KG1 (cell line): ENCODE results near the gene CMIP.
A peak's percentile ranks its signal among the peaks of the same experiment; 100 is the strongest.

Source experiments
- DNase-seq: peaks from one replicate; lab custom pipeline; 2025; lab: John Stamatoyannopoulos, UW

The CMIP gene

DNA sequence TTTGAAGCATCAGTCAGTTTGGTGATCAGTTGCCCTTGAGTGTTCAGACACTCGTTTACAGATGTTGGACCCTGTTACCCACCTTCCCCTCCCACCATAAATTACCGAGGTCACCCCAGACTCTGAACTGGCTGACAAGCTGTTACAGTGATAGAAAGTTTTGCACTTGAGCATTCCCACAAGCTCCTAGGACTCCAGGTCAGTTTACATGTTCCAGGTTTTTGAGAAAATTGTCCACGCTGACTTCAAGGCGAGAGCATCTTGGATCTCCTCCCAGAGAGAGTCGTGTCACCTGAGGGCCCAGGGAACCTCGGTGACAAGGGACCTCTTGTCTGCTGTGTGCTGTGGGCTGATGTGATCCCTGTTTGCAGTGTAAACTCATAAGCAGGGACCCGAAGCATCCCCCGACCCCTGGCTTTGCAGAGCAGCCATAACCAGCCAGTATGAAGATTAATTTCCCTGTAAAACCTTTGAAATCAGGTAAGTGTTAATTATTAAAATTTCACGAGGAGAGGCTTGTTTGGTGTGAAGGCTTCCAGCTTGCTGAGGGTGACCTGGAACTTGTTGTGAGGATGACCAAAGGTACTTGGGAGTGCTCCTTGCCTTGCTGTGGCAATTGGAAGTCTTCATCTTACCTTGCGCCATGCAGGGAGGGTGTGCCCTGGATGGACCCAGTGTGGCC, 91.2 kb downstream of the CMIP start:
- DNase-seq, result no peak

DNA sequence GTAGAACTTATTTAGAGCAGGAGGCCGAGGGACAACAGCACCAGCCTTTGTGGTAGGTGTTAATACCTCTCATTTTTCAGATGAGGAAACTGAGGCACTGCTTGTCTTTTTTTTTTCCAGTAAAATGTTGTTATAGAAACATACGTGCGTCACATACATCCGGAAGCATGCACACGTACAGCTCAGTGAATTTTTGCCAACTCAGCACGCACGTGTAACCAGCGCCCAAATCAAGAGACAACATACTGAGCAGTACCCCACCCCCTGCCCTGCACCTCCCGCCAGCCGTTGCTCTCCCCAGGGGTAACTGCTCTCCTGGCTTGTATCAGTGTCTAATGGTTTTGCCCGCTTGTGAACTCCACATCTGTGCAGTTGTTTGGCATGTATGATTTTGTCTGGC, 92.0 kb downstream of the CMIP start:
- no peak for DNase-seq

DNA sequence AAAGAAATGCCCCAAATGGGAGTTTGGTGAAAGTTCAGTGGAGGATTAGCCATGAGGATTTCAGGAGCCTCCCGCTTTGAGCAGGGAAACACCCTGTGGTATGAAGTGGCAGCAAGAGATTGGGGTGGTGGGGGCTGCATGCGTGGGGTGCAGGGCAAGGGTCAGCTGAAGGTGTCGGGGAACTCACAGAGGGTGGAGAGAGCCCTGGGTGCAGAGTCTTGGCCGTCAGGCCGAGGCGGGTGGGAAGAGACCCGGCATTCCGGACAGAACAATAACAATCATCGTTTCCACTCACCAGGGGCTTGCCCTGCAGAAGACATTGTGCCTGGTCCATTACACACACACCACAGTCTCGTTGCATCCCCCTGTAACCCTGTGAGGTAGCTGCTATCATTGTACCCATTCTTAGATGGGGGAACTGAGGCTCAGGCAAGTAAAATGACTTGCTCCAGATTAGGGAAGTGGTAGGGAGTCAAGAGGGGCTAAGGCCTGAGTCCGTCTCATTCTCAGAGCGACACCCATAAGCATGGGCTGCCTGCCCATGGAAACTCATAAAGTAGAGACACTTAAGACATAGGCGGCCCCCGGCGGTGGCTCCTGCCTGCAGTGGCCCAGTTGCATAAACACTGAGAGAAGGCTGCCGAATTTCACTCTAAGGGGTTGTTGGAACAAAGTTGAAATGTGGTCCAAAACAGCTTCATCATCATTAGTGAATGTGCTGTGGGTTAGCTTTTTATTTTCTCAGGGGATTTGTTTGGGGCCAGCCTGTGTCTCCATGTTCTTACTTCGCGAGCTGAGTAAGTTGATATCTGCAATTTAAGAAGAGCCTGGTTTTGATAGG, 93.3 kb downstream of the CMIP start:
- DNase-seq, result no peak

DNA sequence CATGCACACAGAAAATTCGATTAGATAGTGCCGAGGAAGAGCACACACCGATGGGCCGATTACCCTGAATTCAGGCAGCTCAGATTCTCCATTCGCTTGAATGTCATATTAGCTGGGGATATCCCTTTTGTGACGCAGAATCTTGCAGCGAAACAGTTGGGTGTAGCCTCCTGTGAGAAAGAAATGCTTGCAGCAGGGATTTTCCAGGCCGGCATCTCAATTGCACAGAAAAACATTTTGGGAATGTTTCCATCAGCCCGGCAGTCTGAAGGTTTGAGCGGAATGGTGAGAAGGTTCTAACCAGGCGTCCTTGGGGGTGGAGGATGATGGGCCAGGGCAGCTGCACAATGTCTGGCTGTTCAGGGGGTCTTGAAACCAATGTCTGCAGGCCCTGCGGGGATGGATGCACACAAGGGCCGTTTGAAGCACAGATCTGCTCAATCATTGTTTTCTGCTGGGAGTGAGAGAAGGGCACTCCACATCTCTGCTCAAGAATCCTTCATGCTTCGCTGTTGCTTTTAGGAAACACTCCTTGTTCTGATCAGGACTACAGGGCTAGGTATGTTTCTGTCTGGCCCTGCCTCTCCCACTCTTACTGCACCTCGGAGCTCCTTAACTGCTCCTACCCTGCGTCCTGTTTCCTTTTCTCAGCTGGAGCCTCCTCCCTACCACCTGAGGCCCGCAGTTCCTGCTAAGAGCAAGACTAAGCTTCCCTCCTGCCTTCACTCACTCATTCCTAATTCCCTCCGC, 94.6 kb downstream of the CMIP start:
- no peak for DNase-seq

DNA sequence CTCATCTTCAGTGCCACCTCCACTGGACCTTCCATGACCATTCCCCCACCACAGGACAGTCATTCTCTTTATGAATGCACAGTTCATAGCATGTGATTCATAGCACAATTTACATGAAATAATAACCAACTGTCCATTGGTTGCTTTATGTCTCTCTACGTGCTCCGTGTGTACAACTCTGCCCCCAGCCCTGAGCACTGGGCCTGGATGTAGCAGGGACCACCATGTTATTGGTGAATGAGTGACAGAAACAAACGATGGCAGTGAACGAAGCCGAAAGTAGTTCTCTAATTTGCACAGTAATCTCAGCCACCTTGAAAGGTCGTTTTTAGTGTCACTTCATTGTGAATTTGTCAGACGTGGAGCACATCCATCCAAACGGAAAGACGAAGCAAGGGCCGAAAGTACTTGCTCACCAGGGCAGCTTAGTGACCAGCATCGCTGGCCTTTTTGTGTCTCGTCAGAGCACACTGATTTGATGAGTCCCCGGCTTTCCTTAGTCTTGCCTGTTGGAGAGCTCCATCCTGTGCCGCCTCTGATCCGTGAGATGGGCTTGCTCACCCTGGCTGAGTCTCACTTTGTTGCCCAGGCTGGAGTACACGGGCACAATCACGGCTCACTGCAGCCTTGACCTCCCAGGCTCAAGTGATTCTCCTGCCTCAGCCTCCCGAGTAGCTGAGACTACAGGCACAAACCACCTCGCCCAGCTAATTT, 95.3 kb downstream of the CMIP start:
- DNase-seq, result no peak

DNA sequence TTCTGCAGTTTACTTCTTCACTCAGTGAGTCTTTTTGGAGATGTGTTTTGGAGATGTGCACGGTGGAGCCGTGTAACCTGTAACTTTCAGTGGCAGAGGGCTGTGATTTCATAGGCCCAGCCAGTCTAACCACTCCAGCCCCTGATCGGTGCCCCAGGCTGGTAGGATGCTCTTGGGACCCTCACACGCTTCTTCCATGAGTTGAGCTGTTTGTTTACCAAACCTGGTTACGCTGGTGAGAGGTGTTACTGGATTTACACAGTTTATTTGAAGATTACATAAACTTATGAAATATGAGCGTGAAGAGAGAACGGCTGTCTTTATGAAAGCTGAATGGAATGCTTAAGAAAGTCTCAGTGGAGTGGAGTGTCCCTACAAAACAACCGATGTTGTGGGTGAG, 96.7 kb downstream of the CMIP start:
- DNase-seq, result no peak

DNA sequence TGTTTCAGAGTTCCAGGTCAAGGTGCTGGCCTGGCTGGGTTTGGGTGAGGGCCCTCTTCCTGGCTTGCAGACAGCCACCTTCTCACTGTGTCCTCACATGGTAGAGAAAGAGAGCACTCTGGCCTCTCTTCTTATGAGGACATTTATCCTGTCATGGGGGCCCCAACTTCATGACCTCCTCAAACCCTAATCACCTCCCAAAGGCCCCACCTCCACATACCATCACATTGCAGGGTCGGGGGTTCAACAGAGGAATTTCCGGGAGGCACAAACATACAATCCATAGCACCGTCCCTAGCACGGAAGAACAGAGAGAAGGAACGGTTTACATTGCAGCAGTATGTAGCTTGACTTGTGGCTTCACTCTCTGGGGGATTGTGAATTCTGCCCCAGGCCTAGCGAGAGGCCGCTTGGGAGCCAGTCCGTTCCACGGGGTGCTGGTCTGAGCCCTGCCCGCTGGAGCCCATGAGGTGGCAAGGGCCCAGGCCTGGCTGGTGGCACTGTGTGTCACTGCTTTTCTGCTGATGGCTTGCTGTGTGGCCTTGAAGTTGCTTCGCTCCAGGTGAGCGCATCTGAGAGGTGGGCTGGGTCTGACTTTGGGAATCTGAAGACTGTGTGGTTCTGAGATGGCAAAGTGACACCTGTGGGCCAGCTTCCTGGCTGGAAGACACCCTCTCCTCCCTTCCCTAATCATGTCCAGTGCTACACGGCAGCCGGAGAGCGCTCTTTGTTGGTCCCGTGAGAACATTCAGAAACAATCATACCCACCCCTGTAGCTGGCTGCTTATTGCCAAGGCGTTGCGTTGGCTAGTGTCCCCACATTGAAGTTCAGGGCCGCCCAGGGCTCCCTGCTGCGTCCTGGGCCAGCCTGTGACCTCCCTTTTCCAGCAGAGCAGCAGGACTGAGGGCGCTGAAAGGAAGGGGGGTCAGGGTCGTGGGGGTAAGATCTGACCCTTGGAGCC, 98.3 kb downstream of the CMIP start:
- DNase-seq, result no peak

DNA sequence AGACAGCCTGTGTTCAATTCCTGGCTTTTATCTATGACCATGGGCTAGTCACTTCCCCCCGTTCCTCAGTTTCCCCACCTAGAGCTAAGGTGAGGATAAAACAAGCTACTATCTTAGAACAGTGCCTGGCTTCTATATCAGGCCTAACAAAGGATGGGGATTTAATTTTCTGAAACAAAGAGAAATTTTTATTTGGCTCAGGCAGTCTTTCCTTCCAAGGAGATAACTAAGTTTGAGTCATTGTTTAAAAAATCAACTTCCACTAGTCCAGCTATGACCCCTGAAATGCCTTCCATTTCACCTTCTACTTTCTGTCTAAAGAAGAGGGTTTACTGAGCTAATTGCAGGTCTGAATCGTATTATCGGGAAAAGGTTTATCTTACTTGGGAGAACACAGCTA, 99.0 kb downstream of the CMIP start:
- DNase-seq, result no peak

DNA sequence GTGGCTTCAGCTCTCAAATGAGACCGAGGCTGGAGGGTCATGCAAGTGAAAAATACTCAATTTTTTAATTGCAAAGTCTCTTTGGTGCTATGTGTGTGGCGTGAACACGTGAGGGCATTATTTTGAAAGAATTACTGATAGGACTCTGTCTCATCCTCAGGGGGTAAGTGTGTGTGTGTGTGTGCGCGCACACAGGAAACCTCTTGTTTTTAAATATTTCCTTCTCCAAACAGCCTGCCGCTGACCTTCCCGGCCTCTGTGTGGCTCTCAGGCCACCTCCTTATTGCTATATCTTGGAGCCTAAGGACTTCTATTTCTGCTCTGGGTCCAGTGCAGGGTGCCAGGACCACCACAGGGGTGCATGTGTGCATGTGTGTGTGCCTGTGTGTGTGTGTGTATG, 99.7 kb downstream of the CMIP start:
- DNase-seq, result peak; percentile 18

DNA sequence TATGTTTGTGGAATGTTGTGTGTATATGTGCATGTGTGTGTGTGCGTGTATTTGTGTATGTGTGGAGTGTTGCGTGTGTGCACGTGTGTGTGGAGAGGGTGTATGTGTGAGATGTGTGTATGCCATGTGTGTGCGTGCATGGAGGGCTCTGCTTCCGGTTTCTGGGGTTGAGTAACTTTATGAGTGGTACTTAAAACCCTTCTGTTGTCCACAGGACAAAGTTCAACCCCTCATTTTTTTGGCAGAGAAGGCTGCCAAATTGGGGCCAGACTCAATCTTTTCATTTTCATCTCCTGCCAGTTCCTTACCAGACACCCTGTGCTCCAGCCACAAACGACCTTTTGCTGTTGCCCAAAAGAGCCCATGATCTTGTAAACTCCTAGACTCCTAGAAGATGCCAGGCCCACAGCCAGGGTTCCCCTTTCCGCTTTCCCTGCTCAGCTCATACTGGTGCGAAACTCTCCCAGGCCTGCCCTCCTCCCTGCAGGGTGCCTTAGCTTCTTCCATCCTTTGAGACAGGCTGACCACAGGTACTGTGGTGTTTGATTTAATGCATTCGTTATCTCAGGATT, 100.2 kb downstream of the CMIP start:
- no peak for DNase-seq

DNA sequence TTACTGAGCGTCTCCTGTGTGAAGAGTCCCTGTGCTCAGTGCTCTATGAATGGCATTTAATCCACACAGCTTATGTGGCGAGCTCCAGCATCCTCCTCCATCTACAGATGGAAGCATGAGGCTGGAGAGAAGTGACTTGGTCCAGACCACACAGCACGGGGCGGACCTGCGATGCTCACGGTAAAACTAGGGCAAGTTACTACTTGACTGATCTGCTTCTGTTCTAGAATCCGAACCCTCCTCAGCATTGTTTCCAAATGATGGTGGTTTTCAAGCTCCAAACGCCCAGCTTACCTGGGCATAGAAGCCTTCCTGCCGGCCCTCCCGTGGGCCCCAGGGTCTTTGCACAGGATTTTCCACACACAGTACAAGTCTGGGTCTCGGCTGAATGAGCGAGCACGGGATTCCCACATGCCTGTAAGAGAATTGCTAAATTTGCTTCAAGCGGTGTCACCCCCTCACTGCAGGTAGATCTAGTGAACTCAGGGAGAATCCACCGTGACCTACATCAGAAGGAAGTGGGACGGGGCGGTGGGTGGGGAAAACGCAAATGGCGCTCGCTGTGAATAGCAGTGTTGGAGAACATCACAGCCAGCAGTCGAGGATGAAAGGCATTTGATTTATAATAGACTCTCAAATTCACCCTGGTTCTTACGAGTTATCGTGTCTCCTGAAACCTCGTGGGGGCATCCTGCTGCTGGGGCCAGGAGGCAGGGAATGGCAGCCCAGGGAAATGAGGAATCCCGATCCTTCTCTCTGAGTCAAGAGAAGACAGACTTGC, 101.1 kb downstream of the CMIP start:
- DNase-seq, result no peak

DNA sequence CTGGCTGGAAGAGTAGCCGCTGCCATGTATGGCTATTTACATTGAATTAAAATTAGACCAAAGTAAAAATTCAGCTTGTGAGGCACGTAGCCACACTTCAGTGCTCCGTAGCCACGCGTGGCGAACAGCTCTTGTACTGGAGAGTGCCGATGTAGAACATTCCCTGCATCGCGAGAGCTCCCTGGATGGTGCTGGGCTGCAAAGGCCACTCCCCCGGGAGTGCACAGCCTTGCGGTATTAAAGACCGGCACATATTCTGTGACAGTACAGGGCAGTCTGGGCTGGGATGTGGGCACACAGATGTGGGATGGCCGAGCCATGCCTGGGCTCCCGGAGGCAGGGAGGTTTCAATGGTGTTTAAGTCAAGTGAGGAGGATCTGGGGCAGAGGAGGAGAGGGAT, 102.2 kb downstream of the CMIP start:
- no peak for DNase-seq

DNA sequence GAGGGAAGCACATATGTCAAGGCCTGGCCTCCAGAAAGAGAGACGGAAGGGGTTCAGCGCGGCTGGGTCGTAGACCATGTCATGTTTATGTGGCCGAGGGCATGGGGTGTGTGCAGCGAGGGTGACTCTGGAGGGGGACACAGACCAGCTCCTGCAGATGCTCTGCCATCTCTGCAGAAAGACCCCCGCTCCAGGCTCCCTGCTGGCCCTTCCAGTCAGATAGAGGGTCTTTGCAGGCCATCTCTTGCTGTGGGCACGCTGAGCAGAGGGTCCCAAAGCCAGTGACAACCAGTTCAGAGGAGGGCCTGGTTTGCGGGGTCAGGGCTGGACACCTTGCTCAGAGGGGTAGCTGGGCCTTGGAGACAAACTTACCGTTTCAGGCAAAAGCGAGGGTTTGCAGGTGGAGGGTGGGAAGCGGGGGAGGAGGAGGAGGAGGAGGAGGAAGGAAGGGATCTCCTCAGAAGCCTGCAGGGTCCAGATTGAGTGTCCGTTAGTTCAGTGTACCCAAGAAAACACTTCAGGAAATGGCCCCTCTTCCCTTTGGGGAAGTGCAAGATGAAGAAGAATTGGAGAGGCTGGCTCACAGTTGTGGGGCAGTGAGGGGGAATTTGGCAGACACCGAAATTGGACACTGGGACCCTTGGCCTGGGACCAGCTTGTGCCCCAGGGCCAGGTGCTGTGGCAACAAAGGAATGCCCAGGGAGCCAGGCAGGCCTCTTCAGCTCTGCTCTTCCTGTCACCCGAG, 102.8 kb downstream of the CMIP start:
- DNase-seq, result no peak

DNA sequence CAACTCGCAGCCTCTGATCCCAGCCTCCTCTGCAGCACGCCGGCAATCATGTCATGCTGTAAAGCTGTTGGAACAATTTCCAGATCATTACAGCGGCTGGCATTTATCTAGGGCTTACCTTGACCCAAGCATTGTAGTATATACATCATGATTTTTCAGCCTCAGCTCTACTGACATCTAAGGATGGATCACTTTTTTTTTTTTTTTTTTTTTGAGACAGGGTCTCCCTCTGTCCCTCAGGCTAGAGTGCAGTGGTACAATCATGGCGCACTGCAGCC, 103.3 kb downstream of the CMIP start:
- no peak for DNase-seq

DNA sequence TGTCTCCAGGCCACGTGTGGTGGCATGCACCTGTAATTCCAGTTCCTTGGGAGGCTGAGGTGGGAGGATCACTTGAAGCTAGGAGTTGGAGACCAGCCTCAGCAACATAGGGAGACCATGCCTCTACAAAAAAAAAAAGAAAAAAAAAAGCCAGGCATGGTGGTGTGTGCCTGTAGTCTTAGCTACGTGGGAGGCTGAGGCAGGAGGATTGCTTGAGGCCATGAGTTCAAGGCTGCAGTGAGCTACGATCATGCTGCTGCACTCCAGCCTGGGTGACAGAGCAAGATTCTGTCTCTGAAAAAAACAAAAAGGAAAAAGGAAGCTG, 103.9 kb downstream of the CMIP start:
- DNase-seq, result no peak

DNA sequence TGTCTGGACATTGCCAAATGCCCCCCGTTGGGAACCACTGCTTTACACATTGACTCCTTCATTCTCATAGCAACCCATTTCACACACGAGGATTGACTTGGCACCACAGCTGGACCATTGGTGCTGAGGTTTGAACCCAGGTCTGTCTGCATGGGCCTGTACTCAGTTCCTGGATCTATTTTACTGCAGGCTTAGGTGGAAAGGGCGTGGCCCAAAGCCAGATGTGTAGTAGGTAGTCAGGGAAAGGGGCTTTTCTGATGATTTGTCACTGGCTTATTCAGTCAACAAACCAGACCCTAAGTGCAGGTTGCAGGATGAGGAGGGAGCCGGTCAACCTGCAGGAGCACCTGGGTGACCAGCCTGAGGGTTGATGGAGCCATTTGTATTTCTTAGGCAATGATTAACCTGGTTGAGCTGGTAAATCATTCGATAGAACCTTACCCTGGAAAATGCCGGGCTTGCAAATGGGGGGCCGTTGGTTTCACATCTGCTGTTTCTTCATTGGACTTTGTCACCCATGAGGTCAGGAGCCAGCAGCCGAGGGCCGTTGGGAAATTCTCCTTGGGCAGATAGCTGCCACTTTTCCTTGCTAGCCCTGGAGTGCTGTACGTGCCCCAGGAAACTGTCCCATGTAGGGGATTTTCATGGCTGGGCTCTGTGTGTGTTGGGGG, 104.4 kb downstream of the CMIP start:
- DNase-seq, result no peak

DNA sequence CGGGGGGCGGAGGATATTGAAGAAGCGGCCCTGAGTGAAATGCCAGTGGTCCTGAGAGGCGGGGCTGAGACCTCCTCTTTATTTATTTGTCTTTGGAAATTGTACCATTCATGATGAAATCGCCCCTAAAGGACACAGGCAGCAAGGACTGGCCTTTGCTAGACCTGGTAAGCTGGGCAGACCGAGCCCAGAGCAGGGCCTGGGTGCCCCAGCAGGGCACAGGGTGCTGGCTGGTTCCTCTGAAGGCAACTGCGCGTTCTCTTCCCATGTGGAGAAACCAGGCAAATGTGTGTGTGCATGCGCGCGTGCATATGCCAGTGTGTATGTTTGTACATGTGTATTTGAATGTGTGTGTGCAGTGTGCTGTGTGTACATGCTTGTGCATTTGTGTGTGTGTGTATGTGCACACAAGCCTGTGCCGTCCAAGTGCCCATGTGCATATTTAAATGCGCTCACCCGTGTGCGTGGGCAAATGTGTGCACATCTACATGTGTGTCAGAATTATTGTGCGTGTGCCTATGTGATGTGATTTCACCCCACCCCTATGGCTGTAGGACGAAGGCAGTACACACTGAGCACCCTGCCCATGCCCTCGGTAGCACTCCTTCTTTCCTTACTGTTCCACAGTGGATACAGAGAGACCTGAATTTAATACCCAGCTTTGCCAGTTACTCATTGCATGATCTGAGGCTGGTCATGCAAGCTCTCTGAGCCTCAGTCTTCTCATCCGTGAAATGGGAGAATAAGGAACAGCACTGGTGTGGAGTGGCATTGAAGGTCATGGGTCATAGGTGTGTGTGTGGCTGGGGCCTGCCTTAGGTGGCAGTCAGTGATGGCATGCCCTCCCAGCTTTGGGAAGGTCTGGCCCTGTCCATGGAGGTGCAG, 105.2 kb downstream of the CMIP start:
- DNase-seq, result no peak

DNA sequence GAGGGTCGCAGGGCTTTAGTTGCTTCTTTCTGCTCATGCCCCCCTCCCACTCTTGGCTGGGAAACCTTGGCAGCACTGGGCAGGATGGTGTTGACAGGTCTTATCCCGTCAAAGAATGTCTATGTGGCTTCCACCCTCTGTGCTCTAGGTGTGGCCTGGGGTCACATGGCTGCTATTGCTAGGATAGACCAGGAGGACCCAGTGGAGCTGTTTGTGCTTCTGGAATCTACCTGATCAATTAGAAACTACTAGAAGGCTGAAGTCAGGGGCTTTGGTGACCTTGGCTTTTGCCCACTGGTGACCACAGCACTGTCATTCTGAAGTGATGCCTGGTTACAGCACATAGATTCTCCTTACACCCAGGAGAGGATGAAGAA, 105.8 kb downstream of the CMIP start:
- no peak for DNase-seq
